B cell (primary cell): Measurements from ENCODE around the gene ARAP2. TPM values are rescaled to one million over a fixed set of nuclear protein-coding genes. Genes with fewer than 3 reads are reported as not detected.

Experiments used
- ATAC-seq: fragments of 200-7000 bp; cut with Tn5 transposase; one replicate; pipeline ENCODE4 v1.10.0; 2021; ENCODE audit warnings: low read depth, mild to moderate bottlenecking, moderate number of reproducible peaks, moderate library complexity
- CTCF ChIA-PET: fragments of 350-600 bp; sonication (Branson Sonifier 250); formaldehyde crosslinking; loops from one replicate; lab custom pipeline; 2021; ENCODE audit warnings: antibody characterized with exemption, inconsistent platforms; lab: Charles Lee
- POLR2A ChIA-PET: fragments of 350-600 bp; sonication (Branson Sonifier 250); formaldehyde crosslinking; loops from one replicate; lab custom pipeline; 2021; ENCODE audit warnings: antibody characterized with exemption; lab: Charles Lee
- DNase-seq: peaks from one replicate; pipeline ENCODE4 v3.0.0; 2013
- H2AFZ ChIP-seq: 2 replicates; pipeline ENCODE4 v1.6.1; 2012; ENCODE audit warnings: mild to moderate bottlenecking, low read depth, low read length; ENCODE audit not compliant: insufficient read depth, poor library complexity, severe bottlenecking
- H3K27ac ChIP-seq, 2 donors: 1 replicate in 1 of 2; 2 replicates in 1 of 2; pipeline ENCODE4 v1.5.1; 2012 to 2013; ENCODE audit warnings: low read length in 2 of 2, mild to moderate bottlenecking in 2 of 2, moderate library complexity in 1 of 2
- H3K27me3 ChIP-seq, 4 experiments: fragments of 200-600 bp in 1 of 4; sonication (generic) in 1 of 4; replicated peaks in 1 of 4; 1 replicate in 2 of 4; 2 replicates in 2 of 4; pipeline versions ENCODE4 v1.6.1 to v1.7.0; 2013 to 2016; ENCODE audit warnings: low read length in 3 of 4, mild to moderate bottlenecking in 2 of 4, mixed read lengths in 1 of 4, moderate library complexity in 1 of 4; ENCODE audit not compliant: insufficient read depth in 4 of 4, control insufficient read depth in 3 of 4; ENCODE audit errors: control extremely low read depth in 1 of 4
- H3K36me3 ChIP-seq, 2 experiments: replicated peaks in 1 of 2; 1 replicate in 1 of 2; 2 replicates in 1 of 2; pipeline versions ENCODE4 v1.6.1 to v1.7.1; 2013; ENCODE audit warnings: low read length in 1 of 2; ENCODE audit not compliant: insufficient read depth in 2 of 2, control insufficient read depth in 1 of 2; ENCODE audit errors: control extremely low read depth in 1 of 2, extremely low read depth in 1 of 2
- H3K4me1 ChIP-seq, 2 donors: fragments of 200-600 bp in 1 of 2; sonication (generic) in 1 of 2; 1 replicate in 1 of 2; 2 replicates in 1 of 2; pipeline versions ENCODE4 v1.5.1 to v1.6.1; 2013 to 2017; ENCODE audit warnings: low read length in 2 of 2; ENCODE audit not compliant: control insufficient read depth in 2 of 2, insufficient read depth in 2 of 2
- H3K4me2 ChIP-seq: replicated peaks from 2 replicates; pipeline ENCODE3; 2012; ENCODE audit warnings: mild to moderate bottlenecking, low read depth, low read length; ENCODE audit not compliant: poor library complexity, severe bottlenecking
- H3K4me3 ChIP-seq, 5 experiments: fragments of 200-600 bp in 1 of 5; sonication (generic) in 1 of 5; 1 replicate in 3 of 5; 2 replicates in 2 of 5; pipeline versions ENCODE4 v1.5.1 to v1.7.0; 2011 to 2016; ENCODE audit warnings: low read length in 4 of 5, mild to moderate bottlenecking in 4 of 5, low read depth in 2 of 5, control low read depth in 1 of 5, moderate library complexity in 1 of 5; ENCODE audit not compliant: insufficient read depth in 1 of 5; ENCODE audit errors: control extremely low read depth in 1 of 5, extremely low read depth in 1 of 5
- H3K79me2 ChIP-seq: fragments of 200-600 bp; sonication (generic); one replicate; pipeline ENCODE4 v1.6.0; 2016; ENCODE audit warnings: low read length; ENCODE audit not compliant: control insufficient read depth, insufficient read depth
- H3K9ac ChIP-seq: fragments of 200-600 bp; sonication (generic); 2 replicates; pipeline ENCODE4 v1.6.1; 2017; ENCODE audit warnings: mild to moderate bottlenecking, low read length, moderate library complexity
- H3K9me3 ChIP-seq, 3 donors: one replicate each; pipeline versions ENCODE4 v1.6.1 to v1.7.1; 2013; ENCODE audit warnings: low read length in 2 of 3; ENCODE audit not compliant: control insufficient read depth in 2 of 3, insufficient read depth in 1 of 3; ENCODE audit errors: control extremely low read depth in 1 of 3
- H4K20me1 ChIP-seq: 2 replicates; pipeline ENCODE4 v1.6.0; 2012; ENCODE audit warnings: mild to moderate bottlenecking, low read length; ENCODE audit not compliant: insufficient read depth, control insufficient read depth, poor library complexity, severe bottlenecking
- H3K27ac Mint-ChIP-seq: one replicate; pipeline ENCODE4 v1.8.0; 2021; ENCODE audit warnings: mixed read lengths
- H3K27me3 Mint-ChIP-seq: one replicate; pipeline ENCODE4 v1.8.0; 2021; ENCODE audit warnings: mixed read lengths
- H3K4me1 Mint-ChIP-seq: one replicate; pipeline ENCODE4 v1.8.0; 2021; ENCODE audit warnings: mixed read lengths
- H3K4me3 Mint-ChIP-seq: one replicate; pipeline ENCODE4 v1.8.0; 2021; ENCODE audit warnings: mixed read lengths
- H3K9me3 Mint-ChIP-seq: one replicate; pipeline ENCODE4 v1.8.0; 2022; ENCODE audit warnings: mixed read lengths; ENCODE audit not compliant: insufficient read depth
- EZH2 ChIP-seq: IDR thresholded peaks from 2 replicates; pipeline ENCODE4 v1.6.1; 2012; ENCODE audit warnings: borderline replicate concordance, low read depth, mild to moderate bottlenecking, moderate library complexity, low read length; ENCODE audit not compliant: insufficient read depth, poor library complexity, severe bottlenecking
- WGBS: methylation state at CpG from one replicate; pipeline ENCODE4 v1.1.5; 2013; ENCODE audit warnings: missing lambda C conversion rate; ENCODE audit not compliant: insufficient coverage; 5-methylcytosine and 5-hydroxymethylcytosine counted together
- intact Hi-C: fragments of 100-400 bp; cut with micrococcal nuclease; formaldehyde crosslinking; loops from one replicate; pipeline ENCODE4 v1.10.0; 2022
- polyA plus RNA-seq: library from polyadenylated mRNA; depleted of rRNA; stranded (reverse); fragments of >200 nt; gene quantifications from 2 replicates; pipeline ENCODE4 v1.2.3, GENCODE V29; 2012
- total RNA-seq, 2 donors: library from RNA; stranded (reverse); fragments of 120-200 nt in 1 of 2; gene quantifications; 1 replicate in 1 of 2; 2 replicates in 1 of 2; pipeline versions ENCODE4 v1.2.3 to v1.2.4, GENCODE V29; 2013 to 2022
- TF ChIP-seq, protein P1 (sequence below): fragments of 200-600 bp; IDR thresholded peaks from one replicate; pipeline ENCODE4 v1.8.0; 2022; ENCODE audit warnings: antibody characterized with exemption, mild to moderate bottlenecking

The ARAP2 gene
- total and polyA plus RNA-seq, 2 donors (not counting 1 experiment from before 2014, with no cell fraction given), result 13.2 to 88.0 TPM

DNA sequence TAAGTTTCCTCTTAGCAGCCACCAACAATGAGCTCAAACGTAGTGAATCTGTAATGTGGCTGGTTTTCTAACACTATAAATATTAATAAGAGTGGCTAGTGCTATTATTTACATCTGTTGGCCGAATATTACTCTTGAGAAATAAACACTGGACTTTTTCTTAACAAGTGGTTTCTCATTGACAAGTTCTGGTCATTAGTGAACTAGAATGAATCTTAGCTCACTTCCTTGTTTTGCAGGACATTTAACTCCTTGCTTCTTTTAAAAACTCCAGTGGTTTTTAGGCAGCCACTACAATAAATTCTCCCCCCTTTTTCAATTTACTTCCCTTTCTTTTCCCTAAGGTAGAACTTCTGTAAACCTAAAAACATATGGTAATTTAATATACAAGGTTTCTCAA, 177.2 kb downstream of the ARAP2 start:
- no peak for ATAC-seq
- H3K79me2 ChIP-seq, result no peaks in the 10 kb centered on the region
- no peak overlapping the region for H3K27ac Mint-ChIP-seq
- TF ChIP-seq, protein P1, sequence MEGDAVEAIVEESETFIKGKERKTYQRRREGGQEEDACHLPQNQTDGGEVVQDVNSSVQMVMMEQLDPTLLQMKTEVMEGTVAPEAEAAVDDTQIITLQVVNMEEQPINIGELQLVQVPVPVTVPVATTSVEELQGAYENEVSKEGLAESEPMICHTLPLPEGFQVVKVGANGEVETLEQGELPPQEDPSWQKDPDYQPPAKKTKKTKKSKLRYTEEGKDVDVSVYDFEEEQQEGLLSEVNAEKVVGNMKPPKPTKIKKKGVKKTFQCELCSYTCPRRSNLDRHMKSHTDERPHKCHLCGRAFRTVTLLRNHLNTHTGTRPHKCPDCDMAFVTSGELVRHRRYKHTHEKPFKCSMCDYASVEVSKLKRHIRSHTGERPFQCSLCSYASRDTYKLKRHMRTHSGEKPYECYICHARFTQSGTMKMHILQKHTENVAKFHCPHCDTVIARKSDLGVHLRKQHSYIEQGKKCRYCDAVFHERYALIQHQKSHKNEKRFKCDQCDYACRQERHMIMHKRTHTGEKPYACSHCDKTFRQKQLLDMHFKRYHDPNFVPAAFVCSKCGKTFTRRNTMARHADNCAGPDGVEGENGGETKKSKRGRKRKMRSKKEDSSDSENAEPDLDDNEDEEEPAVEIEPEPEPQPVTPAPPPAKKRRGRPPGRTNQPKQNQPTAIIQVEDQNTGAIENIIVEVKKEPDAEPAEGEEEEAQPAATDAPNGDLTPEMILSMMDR, result no peak
- TF ChIP-seq EZH2, result no peak
- H3K27me3 ChIP-seq, result no peaks in the 10 kb centered on the region
- no peak overlapping the region for H2AFZ ChIP-seq
- H3K4me1 Mint-ChIP-seq, result no peaks in the 10 kb centered on the region
- WGBS, result no CpG with 5 or more reads among the region's 2 CpGs
- intact Hi-C loops, result no loop called here
- H3K4me3 Mint-ChIP-seq, result no peak overlapping the region
- no peak overlapping the region for H3K4me3 ChIP-seq
- H3K27ac ChIP-seq, result no peak overlapping the region
- H3K36me3 ChIP-seq, result peaks cover 4 to 33% of the 10 kb centered on the region in 2 experiments
- H3K27me3 Mint-ChIP-seq, result no peaks in the 10 kb centered on the region
- no peak for DNase-seq
- no peak overlapping the region for H3K4me2 ChIP-seq
- H3K9me3 ChIP-seq, result no peaks in the 10 kb centered on the region
- H3K9ac ChIP-seq, result no peak overlapping the region
- ChIA-PET POLR2A (no interaction called here), CTCF (interaction anchor here (0.6 kb wide), 1 partner anchor 178 kb away, joined by 3 read pairs; no protein-coding TSS in a partner anchor)
- H4K20me1 ChIP-seq, result no peaks in the 10 kb centered on the region
- no peaks in the 10 kb centered on the region for H3K4me1 ChIP-seq
- no peaks in the 10 kb centered on the region for H3K9me3 Mint-ChIP-seq

- DNase-seq (no peak), ATAC-seq (no peak)
- peaks cover 2% of the 10 kb centered on the region for H3K9me3 Mint-ChIP-seq
- Histone ChIP-seq H3K4me2 (no peak overlapping the region), H3K9me3 (no peaks in the 10 kb centered on the region), H2AFZ (no peak overlapping the region), H3K9ac (no peak overlapping the region), H3K36me3 (peaks cover 0 to 25% of the 10 kb centered on the region in 2 experiments), H4K20me1 (no peaks in the 10 kb centered on the region), H3K79me2 (no peaks in the 10 kb centered on the region), H3K4me1 (no peaks in the 10 kb centered on the region), H3K4me3 (no peak overlapping the region), H3K27ac (no peak overlapping the region), H3K27me3 (no peaks in the 10 kb centered on the region)
- ChIA-PET POLR2A (no interaction called here), CTCF (no interaction called here)
- H3K4me3 Mint-ChIP-seq, result no peak overlapping the region
- no peaks in the 10 kb centered on the region for H3K27me3 Mint-ChIP-seq
- 100% methylated on average over 1 of the region's 1 CpG for WGBS
- no peaks in the 10 kb centered on the region for H3K4me1 Mint-ChIP-seq
- intact Hi-C loops, result no loop called here
- no peak overlapping the region for H3K27ac Mint-ChIP-seq
- TF ChIP-seq, protein P1, result no peak
- no peak for TF ChIP-seq EZH2
Observed at GRCh38 chr4:36065274-36065871, 178.9 kb downstream of the ARAP2 start.
